ENCODE measurements around the gene GALNT15. TPM values are rescaled to one million over a fixed set of nuclear protein-coding genes. Genes with fewer than 3 reads are reported as not detected.

Gene GALNT15
- total and polyA plus RNA-seq, 2 donors (not counting 3 experiments of a cell fraction or from before 2014, with no cell fraction given), result 0.87 to 5.4 TPM

DNA sequence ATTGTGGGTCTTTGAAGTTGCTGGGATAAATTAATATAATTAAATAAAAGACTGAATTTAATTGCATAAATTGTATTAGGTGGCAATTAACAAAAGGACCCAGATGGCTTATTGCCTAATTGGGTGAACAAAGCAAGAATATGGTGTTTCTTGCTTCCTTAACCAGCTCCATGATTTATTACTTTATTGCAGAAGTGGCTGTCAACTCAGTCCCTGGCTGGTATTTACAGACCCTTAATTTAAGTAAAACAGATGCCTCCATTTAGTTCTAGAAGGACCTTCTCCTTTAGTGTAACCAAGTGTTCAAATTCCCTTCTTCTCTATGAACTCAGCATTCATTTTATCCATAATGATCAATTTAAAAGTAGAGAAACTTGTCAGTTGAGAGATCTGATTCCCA is 55.2 kb downstream of the GALNT15 start:
- Histone ChIP-seq H3K79me2 (ENCODE audit: control insufficient read depth, insufficient read depth, low read length) (no peaks in the 10 kb centered on the region), H4K20me1 (replicated peaks; ENCODE audit: control insufficient read depth, extremely low read depth, insufficient read depth, low read length) (no peaks in the 10 kb centered on the region), H3K4me1 (ENCODE audit: control insufficient read depth, extremely low read depth, insufficient read depth, low read length) (no peaks in the 10 kb centered on the region), H3K4me3 (replicated peaks in 1 of 3; ENCODE audit: insufficient read depth in 1 of 3, low read depth in 1 of 3, low read length in 3 of 3) (no peak overlapping the region), H3K9me1 (replicated peaks; ENCODE audit: control insufficient read depth, extremely low read depth, insufficient read depth, low read length) (no peaks in the 10 kb centered on the region), H3K36me3 (ENCODE audit: control insufficient read depth in 2 of 2, extremely low read depth in 1 of 2, insufficient read depth in 2 of 2, low read length in 2 of 2) (no peaks in the 10 kb centered on the region), H3K9me3 (replicated peaks; ENCODE audit: control insufficient read depth, insufficient read depth, low read length) (no peaks in the 10 kb centered on the region), H3K27ac (ENCODE audit: insufficient read depth, low read depth, low read length) (no peak overlapping the region), H3K27me3 (ENCODE audit: control insufficient read depth in 2 of 2, insufficient read depth in 2 of 2, low read length in 2 of 2) (peaks cover 0 to 2% of the 10 kb centered on the region in 2 experiments), H2AFZ (ENCODE audit: low read depth, low read length) (no peak overlapping the region), H3K9ac (replicated peaks; ENCODE audit: extremely low read depth, insufficient read depth, low read length) (no peak overlapping the region), H3K4me2 (ENCODE audit: insufficient read depth, low read length) (no peak overlapping the region)
- CTCF ChIA-PET, result interaction anchor here (0.7 kb wide), 1 partner anchor 15 kb away, joined by 3 read pairs; no protein-coding TSS in a partner anchor
- no peak for DNase-seq (ENCODE audit: low read depth, low spot score)
- no peak for FAIRE-seq
- intact Hi-C loops (cut with micrococcal nuclease), result no loop called here
- BruUV-seq (replicated peaks), result no TSS peak
- dilution Hi-C loops (cut with MboI; ENCODE audit: extremely low pct_ligation_motif_present, low sequenced_read_pairs), result no loop called here
- POLR2A ChIA-PET, result no interaction called here
- no peak for TF ChIP-seq EZH2 (IDR thresholded peaks at IDR 0.05; ENCODE audit: borderline replicate concordance, low read depth, low read length, severe bottlenecking)
- TF ChIP-seq JUN (IDR thresholded peaks at IDR 0.05; ENCODE audit: borderline replicate concordance, insufficient read depth, insufficient read length, low read depth), result no peak
- no peak for TF ChIP-seq MYC (IDR thresholded peaks at IDR 0.05; ENCODE audit: low read depth, low read length)
- TF ChIP-seq FOS (IDR thresholded peaks at IDR 0.05; ENCODE audit: borderline replicate concordance, insufficient read depth, low read length), result no peak
- no peak for TF ChIP-seq POLR2A (IDR thresholded peaks at IDR 0.05; ENCODE audit: low read depth, low read length)
- TF ChIP-seq, protein P1, sequence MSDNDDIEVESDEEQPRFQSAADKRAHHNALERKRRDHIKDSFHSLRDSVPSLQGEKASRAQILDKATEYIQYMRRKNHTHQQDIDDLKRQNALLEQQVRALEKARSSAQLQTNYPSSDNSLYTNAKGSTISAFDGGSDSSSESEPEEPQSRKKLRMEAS (IDR thresholded peaks at IDR 0.05; ENCODE audit: insufficient read depth, insufficient read length), result no peak
- TF ChIP-seq POLR2AphosphoS5 (IDR thresholded peaks at IDR 0.05; ENCODE audit: insufficient read depth, low read depth, low read length), result no peak
- TF ChIP-seq, protein P2, sequence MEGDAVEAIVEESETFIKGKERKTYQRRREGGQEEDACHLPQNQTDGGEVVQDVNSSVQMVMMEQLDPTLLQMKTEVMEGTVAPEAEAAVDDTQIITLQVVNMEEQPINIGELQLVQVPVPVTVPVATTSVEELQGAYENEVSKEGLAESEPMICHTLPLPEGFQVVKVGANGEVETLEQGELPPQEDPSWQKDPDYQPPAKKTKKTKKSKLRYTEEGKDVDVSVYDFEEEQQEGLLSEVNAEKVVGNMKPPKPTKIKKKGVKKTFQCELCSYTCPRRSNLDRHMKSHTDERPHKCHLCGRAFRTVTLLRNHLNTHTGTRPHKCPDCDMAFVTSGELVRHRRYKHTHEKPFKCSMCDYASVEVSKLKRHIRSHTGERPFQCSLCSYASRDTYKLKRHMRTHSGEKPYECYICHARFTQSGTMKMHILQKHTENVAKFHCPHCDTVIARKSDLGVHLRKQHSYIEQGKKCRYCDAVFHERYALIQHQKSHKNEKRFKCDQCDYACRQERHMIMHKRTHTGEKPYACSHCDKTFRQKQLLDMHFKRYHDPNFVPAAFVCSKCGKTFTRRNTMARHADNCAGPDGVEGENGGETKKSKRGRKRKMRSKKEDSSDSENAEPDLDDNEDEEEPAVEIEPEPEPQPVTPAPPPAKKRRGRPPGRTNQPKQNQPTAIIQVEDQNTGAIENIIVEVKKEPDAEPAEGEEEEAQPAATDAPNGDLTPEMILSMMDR (IDR thresholded peaks at IDR 0.05; ENCODE audit: extremely low read depth in 1 of 2, insufficient read depth in 1 of 2, low read depth in 1 of 2, low read length in 2 of 2), result no peak
- TF ChIP-seq GATA2 (IDR thresholded peaks at IDR 0.05; ENCODE audit: insufficient read depth, insufficient read length, low read depth, low read length), result no peak
